WERI-Rb-1 (cell line): Measurements from ENCODE around the gene TPM3.

Experiments
- DNase-seq: peaks from one replicate; pipeline ENCODE4 v3.0.0-alpha.2; 2020
- H3K27ac ChIP-seq: fragments of 250-450 bp; sonication (Bioruptor Pico); 2 replicates; pipeline ENCODE4 v1.5.1; 2020; ENCODE audit warnings: mild to moderate bottlenecking, moderate library complexity
- H3K27me3 ChIP-seq: fragments of 250-450 bp; sonication (Bioruptor Pico); 2 replicates; pipeline ENCODE4 v1.5.1; 2021; ENCODE audit warnings: mild to moderate bottlenecking, low read depth, moderate library complexity; ENCODE audit not compliant: insufficient read depth, severe bottlenecking
- H3K36me3 ChIP-seq: fragments of 250-450 bp; sonication (Bioruptor Pico); 2 replicates; pipeline ENCODE4 v1.5.1; 2020; ENCODE audit warnings: mild to moderate bottlenecking, moderate library complexity
- H3K4me3 ChIP-seq: 2 replicates; pipeline ENCODE4 v1.5.1; 2011; ENCODE audit warnings: low read depth, mild to moderate bottlenecking, control low read depth, low read length
- H3K9me3 ChIP-seq: fragments of 250-450 bp; sonication (Bioruptor Pico); 2 replicates; pipeline ENCODE4 v1.5.1; 2021; ENCODE audit warnings: mild to moderate bottlenecking, moderate library complexity; ENCODE audit not compliant: severe bottlenecking
- CTCF ChIP-seq: IDR thresholded peaks from 2 replicates; pipeline ENCODE4 v1.5.1; 2011; ENCODE audit warnings: low read depth, mild to moderate bottlenecking, control low read depth, inconsistent platforms, low read length

The TPM3 gene

GRCh38 chr1:154225370-154225769, 33.5 kb upstream of the TPM3 start:
- H3K4me3 ChIP-seq: no peak overlapping the region
- peaks cover 90% of the 10 kb centered on the region for H3K36me3 ChIP-seq
- peaks cover 2% of the 10 kb centered on the region for H3K9me3 ChIP-seq
- no peak overlapping the region for H3K27ac ChIP-seq
- DNase-seq: no peak
- no peaks in the 10 kb centered on the region for H3K27me3 ChIP-seq
- TF ChIP-seq CTCF: no peak

- H3K36me3 ChIP-seq: peaks cover 88% of the 10 kb centered on the region
- peaks cover 2% of the 10 kb centered on the region for H3K9me3 ChIP-seq
- no peak for DNase-seq
- H3K27me3 ChIP-seq: no peaks in the 10 kb centered on the region
- no peak for TF ChIP-seq CTCF
- no peak overlapping the region for H3K27ac ChIP-seq
- no peak overlapping the region for H3K4me3 ChIP-seq
Observed at GRCh38 chr1:154223621-154224020, 31.7 kb upstream of the TPM3 start.

GRCh38 chr1:154222918-154223317, 31.0 kb upstream of the TPM3 start:
- Histone ChIP-seq H3K27me3 (no peaks in the 10 kb centered on the region), H3K4me3 (no peak overlapping the region), H3K9me3 (peaks cover 2% of the 10 kb centered on the region), H3K27ac (no peak overlapping the region), H3K36me3 (peaks cover 88% of the 10 kb centered on the region)
- no peak for TF ChIP-seq CTCF
- DNase-seq: no peak

GRCh38 chr1:154222518-154222917, 30.6 kb upstream of the TPM3 start:
- no peak overlapping the region for H3K27ac ChIP-seq
- H3K4me3 ChIP-seq: no peak overlapping the region
- H3K36me3 ChIP-seq: peaks cover 88% of the 10 kb centered on the region
- H3K9me3 ChIP-seq: peaks cover 2% of the 10 kb centered on the region
- H3K27me3 ChIP-seq: no peaks in the 10 kb centered on the region
- DNase-seq: no peak
- TF ChIP-seq CTCF: no peak

GRCh38 chr1:154221278-154222001, 29.5 kb upstream of the TPM3 start:
- H3K4me3 ChIP-seq: peak overlapping the region; percentile 94
- DNase-seq: peak; percentile 87
- peaks cover 88% of the 10 kb centered on the region for H3K36me3 ChIP-seq
- no peaks in the 10 kb centered on the region for H3K27me3 ChIP-seq
- peak overlapping the region; percentile 96 for H3K27ac ChIP-seq
- H3K9me3 ChIP-seq: peaks cover 2% of the 10 kb centered on the region
- TF ChIP-seq CTCF: no peak

- peak overlapping the region; percentile 96 for H3K27ac ChIP-seq
- no peak for TF ChIP-seq CTCF
- no peak for DNase-seq
- H3K9me3 ChIP-seq: peaks cover 2% of the 10 kb centered on the region
- peak overlapping the region; percentile 94 for H3K4me3 ChIP-seq
- no peaks in the 10 kb centered on the region for H3K27me3 ChIP-seq
- H3K36me3 ChIP-seq: peaks cover 88% of the 10 kb centered on the region
Observed at GRCh38 chr1:154220970-154221277, 29.0 kb upstream of the TPM3 start.
